GM10266 (cell line): Measurements from ENCODE around the gene PHACTR4.
"Not testable (repeated sequence)": the region's sequence is repeated elsewhere in the genome, so short reads cannot be mapped to it uniquely, and the experiment has no call there.

Experiments used
- DNase-seq: peaks from one replicate; pipeline ENCODE4 v3.0.0; 2012; ENCODE audit errors: extremely low spot score
- TF ChIP-seq, protein P1 (sequence below): IDR thresholded peaks from 2 replicates; pipeline ENCODE4 v1.5.1; 2012; ENCODE audit warnings: mild to moderate bottlenecking, low read depth; ENCODE audit not compliant: control insufficient read depth, insufficient read depth; ENCODE audit errors: missing control alignments

Gene PHACTR4

DNA sequence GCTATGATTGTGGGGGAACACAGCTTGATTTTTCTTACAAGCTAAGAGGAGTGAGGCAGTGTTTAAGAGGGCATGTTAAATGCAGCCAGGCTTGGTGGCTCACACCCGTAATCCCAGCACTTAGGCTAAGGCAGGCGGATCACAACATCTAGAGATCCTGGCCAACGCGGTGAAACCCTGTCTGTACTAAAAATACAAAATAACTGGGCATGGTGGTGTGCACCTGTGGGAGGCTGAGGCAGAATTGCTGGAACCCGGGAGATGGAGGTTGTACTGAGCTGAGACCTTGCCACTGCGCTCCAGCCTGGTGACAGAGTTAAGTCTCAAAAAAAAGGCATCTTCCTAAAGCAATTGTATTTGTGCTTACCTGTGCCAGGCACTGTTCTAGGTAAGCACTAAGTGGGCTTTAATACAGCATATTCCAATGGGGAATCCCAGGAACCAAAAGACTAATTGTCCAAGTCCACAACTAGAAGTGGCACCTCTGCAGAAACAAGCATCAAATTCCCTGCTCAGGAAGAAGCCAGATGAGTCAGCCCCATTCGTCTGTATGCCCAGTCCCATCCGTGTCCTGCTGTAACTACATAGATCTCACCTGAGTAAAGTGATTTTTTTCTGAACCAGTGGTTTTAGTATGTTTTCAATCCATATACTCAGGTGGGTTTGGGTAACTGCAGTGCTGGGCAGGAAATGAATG, 140.9 kb downstream of the PHACTR4 start:
- no peak for DNase-seq

DNA sequence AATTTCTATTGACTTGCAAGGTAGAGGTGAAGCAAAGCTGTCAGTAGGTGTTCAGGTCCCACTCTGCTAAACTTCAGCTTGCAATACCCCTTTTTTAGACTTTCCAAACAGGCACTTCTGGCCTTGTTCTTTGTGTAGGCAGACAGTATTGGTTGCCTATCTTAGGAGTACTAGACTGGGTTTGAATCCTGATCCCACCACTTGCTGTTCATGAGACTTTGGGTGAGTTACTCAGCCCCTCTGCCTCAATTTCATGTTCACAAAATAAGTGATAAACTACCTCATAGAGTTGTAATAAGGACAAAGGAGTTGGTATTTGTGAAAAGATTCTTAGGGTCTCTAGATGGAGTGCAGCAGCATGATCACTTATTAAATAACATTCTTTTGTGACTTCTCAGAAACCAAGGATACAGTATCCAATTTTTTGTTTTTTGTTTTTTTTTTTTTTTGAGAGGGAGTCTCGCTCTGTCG, 141.5 kb downstream of the PHACTR4 start:
- no peak for DNase-seq
- TF ChIP-seq, protein P1, sequence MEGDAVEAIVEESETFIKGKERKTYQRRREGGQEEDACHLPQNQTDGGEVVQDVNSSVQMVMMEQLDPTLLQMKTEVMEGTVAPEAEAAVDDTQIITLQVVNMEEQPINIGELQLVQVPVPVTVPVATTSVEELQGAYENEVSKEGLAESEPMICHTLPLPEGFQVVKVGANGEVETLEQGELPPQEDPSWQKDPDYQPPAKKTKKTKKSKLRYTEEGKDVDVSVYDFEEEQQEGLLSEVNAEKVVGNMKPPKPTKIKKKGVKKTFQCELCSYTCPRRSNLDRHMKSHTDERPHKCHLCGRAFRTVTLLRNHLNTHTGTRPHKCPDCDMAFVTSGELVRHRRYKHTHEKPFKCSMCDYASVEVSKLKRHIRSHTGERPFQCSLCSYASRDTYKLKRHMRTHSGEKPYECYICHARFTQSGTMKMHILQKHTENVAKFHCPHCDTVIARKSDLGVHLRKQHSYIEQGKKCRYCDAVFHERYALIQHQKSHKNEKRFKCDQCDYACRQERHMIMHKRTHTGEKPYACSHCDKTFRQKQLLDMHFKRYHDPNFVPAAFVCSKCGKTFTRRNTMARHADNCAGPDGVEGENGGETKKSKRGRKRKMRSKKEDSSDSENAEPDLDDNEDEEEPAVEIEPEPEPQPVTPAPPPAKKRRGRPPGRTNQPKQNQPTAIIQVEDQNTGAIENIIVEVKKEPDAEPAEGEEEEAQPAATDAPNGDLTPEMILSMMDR = no peak

More for the DNA sequence above, 140.9 kb downstream of the PHACTR4 start:
- TF ChIP-seq, protein P1 = no peak

DNA sequence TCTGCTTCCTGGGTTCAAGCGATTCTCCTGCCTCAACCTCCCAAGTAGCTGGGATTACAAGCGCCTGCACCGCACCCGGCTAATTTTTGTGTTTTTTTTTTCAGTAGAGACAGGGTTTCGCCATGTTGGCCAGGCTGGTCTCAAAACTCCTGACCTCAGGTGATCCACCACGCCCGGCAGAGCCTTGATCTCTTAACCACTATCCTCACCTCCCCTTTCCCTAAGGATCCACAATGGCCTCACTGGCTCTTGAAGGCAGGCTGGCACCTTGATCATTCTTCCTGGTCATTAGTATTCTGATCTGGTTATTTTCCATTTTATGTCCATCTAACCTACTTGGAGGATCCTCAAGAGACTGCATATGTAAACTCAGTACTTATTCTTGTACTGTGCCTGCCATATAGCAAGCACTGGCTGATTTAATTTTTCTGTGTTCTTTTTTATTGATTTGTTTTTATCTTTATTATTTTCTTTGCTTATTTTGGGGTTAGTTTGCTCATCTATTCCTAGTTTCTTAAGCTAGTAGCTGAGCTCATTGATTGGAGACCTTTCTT, 142.6 kb downstream of the PHACTR4 start:
- TF ChIP-seq, protein P1 = no peak
- no peak for DNase-seq

DNA sequence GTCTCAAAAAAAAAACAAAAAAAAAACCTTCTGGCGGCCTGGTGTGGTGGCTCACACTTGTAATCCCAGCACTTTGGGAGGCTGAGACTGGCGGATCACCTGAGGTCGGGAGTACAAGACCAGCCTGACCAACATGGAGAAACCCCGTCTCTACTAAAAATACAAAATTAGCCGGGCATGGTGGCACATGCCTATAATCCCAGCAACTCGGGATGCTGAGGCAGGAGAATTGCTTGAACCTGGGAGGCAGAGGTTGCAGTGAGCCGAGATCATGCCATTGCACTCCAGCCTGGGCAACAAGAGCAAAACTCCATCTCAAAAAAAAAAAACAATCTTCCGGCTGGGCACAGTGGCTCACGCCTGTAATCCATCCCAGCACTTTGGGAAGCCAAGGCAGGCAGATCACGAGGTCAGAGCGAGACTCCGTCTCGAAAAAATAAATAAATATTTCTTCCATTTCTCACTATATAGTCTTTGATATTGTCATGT, 144.9 kb downstream of the PHACTR4 start:
- DNase-seq = not testable (repeated sequence)

DNA sequence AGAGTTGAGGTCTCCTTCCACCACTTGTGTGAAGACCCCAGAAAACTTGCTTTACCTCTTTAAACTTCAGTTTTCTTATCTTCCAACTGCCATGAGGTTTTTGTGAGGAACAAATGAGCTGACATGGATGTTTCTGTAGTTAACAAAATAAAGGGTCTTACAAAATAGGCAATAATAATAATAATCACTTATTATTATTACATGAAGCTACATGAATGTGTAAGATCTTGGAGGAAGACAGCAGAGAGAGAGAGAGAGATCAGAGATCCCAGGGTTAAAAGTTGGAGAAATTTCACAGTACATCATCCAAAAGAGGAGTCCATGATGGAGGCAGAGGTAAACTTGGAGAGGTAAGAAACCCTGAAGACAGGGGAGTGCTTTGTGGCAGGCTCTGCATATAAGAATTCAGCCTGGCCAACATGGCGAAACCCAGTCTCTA, 147.0 kb downstream of the PHACTR4 start:
- DNase-seq = no peak
- TF ChIP-seq, protein P1 = no peak

DNA sequence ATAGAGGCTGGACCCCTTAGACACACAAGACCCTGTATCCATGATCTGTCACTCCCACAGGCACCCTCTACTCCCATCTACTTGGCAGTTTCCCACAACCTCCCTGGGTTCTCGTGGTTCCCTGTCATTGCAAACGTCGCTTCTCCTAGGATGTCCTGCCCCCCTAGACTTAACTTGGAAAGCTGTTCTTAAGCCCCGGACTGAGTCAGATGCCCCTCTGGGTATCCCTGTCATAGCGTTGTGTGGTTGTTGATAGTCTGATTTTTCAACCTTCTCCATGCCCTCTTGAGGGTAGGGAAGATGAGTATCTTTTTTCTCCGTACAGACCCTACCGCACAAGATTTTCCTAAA, 148.1 kb downstream of the PHACTR4 start:
- TF ChIP-seq, protein P1 = no peak
- peak; percentile 16 for DNase-seq

DNA sequence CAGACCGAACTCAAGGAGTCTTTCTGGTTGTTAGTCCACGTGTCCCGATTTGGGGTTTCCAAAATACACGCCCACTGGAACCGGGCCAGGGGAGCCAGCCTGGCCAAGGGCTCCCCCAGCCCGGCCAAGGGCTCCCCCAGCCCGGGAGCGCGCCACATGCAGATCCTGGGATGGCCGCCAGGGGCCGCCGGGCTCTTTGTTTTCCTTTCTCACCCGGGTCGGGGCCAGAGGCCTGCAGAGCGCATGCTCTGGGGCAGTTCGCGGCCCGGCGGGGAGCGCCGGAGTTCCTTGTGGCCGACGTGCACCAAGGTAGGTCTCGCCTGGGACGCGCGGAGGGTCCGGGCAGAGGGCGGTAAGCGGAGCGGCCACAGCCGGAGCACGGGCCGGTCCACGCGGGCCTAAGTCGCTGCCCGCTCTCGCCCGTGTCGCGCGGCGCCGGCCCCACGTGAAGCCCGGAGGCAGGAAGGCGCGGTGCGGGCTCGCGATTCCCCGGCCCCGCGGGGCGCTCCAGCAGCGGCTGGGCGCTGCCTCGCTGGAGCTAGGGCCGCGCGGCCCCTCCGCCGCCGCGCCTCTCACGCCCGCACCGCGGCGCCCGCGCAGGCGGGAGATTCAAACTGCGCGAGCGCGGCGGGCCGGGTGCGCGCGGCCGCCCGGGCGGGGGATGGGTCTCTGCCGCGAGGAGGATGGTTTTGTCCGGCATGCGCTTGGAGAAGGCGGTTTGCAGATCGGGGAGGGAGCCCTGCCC, 148.6 kb downstream of the PHACTR4 start:
- peak; percentile 92 for DNase-seq
- TF ChIP-seq, protein P1 = peak; percentile 95
